Dermis microvascular lymphatic vessel endothelial cell (primary cell): ENCODE measurements around the gene HOXA2. TPM values are rescaled to one million over a fixed set of nuclear protein-coding genes. Genes with fewer than 3 reads are reported as not detected.

Source experiments
- DNase-seq, 2 donors: peaks; one replicate each; pipeline versions ENCODE4 v3.0.0 to v3.0.0-alpha.2; 2010; ENCODE audit warnings: low read depth in 2 of 2
- total RNA-seq: library from RNA; depleted of rRNA; stranded (reverse); fragments of >200 nt; gene quantifications from 2 replicates; pipeline ENCODE4 v1.2.1, GENCODE V29; 2014

Gene HOXA2
- total RNA-seq, 1 donor from 2014 or later, result 0.39 TPM

- peak in 1 of 2 donors; percentile 59 for DNase-seq
Observed at GRCh38 chr7:27141923-27142579, 39.6 kb upstream of the HOXA2 start.

- no peak for DNase-seq
Observed at GRCh38 chr7:27141137-27141922, 38.8 kb upstream of the HOXA2 start.

GRCh38 chr7:27140126-27140857 lies 37.8 kb upstream of the HOXA2 start:
- no peak for DNase-seq

DNA sequence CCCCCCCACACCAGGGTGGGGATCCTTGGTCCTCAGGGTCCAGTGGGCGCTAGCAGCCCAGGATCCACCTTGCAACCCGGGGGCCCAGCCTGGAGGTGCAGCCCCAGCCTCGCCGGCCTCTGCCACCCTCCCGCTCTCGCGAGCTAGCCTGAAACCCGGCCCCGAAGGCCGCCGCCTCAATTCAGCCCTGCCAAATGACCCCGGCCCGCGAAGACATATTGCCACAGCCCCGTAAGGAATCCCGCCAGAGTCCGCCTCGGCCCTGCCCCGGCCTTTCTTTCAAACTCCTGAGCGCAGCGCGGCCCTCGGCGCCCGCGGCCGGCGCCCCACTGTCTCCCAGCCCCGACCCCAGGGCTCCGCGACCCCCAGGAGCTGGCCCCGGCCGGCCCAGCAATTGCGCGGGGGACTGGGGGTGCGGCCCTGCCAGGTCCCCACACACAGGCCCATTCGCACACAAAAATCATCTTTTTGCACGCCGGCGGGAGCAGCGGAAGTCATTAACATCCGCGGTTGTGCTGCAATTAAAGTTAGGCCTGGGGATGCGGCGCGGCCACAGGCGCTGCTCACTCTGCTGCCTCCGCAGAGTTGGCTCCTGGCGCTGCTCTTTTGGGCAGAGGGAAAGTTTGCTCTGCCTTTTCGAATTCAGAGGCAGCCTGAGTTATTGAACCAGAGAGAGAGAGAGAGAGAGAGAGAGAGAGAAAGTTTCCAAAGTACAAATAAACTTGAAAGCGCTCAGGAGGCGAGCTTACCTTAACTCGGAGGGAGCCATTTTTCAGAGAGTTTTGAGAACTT lies 37.0 kb upstream of the HOXA2 start:
- DNase-seq, result no peak

DNA sequence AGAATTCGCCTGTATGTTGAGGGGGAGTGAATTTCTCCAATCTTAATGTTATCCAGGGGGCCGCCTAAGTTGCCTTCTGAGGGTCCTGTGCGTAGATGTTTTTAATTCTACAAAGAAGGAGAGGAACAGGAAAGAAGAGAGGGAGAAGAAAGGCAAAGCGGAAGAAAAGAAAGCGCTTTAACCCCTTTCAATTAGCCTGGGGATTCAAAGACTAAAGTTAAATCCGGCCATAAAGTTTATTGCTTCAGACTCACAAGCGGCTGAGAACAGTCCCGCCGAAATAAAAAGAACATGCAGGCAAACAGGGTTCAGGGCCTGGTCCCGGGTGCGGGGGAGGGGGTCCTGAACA lies 36.5 kb upstream of the HOXA2 start:
- no peak for DNase-seq

- no peak for DNase-seq
Observed at GRCh38 chr7:27138472-27138871, 36.0 kb upstream of the HOXA2 start.

- no peak for DNase-seq
Observed at GRCh38 chr7:27137640-27138315, 35.3 kb upstream of the HOXA2 start.

- peak; percentile 87 to 88 for DNase-seq
Observed at GRCh38 chr7:27134392-27134791, 31.9 kb upstream of the HOXA2 start.

- DNase-seq, result peak in 1 of 2 donors; percentile 37
Observed at GRCh38 chr7:27133409-27134231, 31.1 kb upstream of the HOXA2 start.

GRCh38 chr7:27132978-27133377 lies 30.5 kb upstream of the HOXA2 start:
- DNase-seq, result no peak

DNA sequence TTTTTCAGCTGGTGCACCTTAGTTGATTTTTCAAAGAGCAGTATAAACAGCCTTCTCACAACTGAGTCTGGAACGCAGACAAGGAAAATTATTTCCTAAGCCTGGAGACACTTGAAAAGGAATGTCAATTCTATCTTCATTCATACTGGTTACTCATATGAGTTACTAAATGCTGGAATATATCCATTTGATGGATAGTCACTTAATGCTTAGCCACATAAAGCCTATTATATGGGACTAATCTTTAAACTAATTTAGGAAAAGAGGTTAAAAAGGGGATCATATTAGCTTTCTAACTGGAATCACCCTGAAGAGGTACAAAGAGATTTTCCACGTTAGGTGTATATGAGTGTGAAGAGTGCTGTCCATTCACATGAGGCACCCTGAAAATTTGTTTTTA lies 29.7 kb upstream of the HOXA2 start:
- no peak for DNase-seq

GRCh38 chr7:27131390-27131819 lies 28.9 kb upstream of the HOXA2 start:
- DNase-seq, result no peak

GRCh38 chr7:27130540-27131389 lies 28.3 kb upstream of the HOXA2 start, which contains the start of gene HOXA4:
Gene HOXA4 (minus strand): TSS chr7:27130757. CDS start chr7:27130733, 24 bp downstream.
- peak; percentile 71 to 94 for DNase-seq

- peak in 1 of 2 donors; percentile 71 for DNase-seq
Observed at GRCh38 chr7:27129729-27130539, 27.5 kb upstream of the HOXA2 start.

DNA sequence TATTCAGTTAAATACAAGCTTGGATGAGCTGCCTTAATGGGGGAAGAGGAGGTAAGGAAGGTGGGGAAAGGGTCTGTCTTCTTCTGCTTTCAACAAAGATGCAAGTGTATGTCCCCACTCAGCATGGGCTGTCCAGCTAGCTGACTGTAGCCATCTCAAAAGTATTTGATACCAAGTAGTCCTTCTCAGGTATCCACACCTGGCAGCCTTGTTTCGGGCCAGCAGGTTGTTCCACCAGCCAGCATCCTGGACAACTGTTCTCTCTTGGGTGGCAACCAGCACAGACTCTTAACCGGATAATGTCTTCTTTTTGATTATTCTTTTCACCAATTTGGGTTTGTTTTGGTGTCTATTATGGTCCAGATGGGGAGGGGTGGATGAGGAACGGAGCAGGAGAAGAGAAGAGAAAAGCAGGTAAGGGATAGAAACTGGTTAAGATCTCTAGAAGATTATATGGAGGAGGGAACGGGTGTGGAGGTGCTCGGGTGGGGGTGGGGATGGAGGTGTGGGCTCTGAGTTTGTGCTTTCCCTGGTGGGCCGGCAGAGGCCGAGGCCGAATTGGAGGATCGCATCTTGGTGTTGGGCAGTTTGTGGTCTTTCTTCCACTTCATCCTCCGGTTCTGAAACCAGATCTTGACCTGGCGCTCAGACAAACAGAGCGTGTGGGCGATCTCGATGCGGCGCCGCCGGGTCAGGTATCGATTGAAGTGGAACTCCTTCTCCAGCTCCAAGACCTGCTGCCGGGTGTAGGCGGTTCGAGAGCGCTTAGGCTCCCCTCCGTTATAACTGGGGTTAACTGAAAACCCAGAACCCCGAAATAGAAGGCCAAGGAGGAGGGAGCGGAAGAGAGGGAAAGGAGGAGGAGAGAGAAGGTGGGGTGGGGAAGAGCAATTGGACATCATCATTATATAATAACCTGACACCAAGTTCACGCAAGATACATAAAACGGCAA lies 26.6 kb upstream of the HOXA2 start:
- no peak for DNase-seq

- no peak for DNase-seq
Observed at GRCh38 chr7:27128034-27128433, 25.6 kb upstream of the HOXA2 start.
